Glomerular endothelial cell (primary cell): ENCODE measurements around the gene WASHC2C. TPM values are rescaled to one million over a fixed set of nuclear protein-coding genes. Genes with fewer than 3 reads are reported as not detected.
"Not testable (repeated sequence)": the region's sequence is repeated elsewhere in the genome, so short reads cannot be mapped to it uniquely, and the experiment has no call there.

Source experiments
- DNase-seq: peaks from one replicate; pipeline ENCODE4 v3.0.0-alpha.2; 2011; ENCODE audit warnings: low read depth, low spot score; ENCODE audit errors: extremely low read depth
- total RNA-seq: library from RNA; depleted of rRNA; stranded (reverse); fragments of >200 nt; gene quantifications from 2 replicates; pipeline ENCODE4 v1.2.3, GENCODE V29; 2015

WASHC2C gene
- 44.1 and 49.2 TPM in 2 replicates for total RNA-seq

- DNase-seq = not testable (repeated sequence)
Measured at GRCh38 chr10:45726703-45727420, at the start of gene WASHC2C. WASHC2C (plus strand) TSS chr10:45727266; CDS start chr10:45727318, 52 bp downstream.

GRCh38 chr10:45678467-45678866 lies 48.6 kb upstream of the WASHC2C start:
- not testable (repeated sequence) for DNase-seq

GRCh38 chr10:45710200-45710796 lies 16.8 kb upstream of the WASHC2C start:
- not testable (repeated sequence) for DNase-seq

GRCh38 chr10:45711223-45711622 lies 15.8 kb upstream of the WASHC2C start:
- DNase-seq = not testable (repeated sequence)

- not testable (repeated sequence) for DNase-seq
Measured at GRCh38 chr10:45717053-45717452, 10.0 kb upstream of the WASHC2C start.

GRCh38 chr10:45717642-45718041 lies 9.4 kb upstream of the WASHC2C start:
- not testable (repeated sequence) for DNase-seq

- not testable (repeated sequence) for DNase-seq
Measured at GRCh38 chr10:45721503-45721902, 5.6 kb upstream of the WASHC2C start.

GRCh38 chr10:45723851-45724250 lies 3.2 kb upstream of the WASHC2C start:
- not testable (repeated sequence) for DNase-seq

- not testable (repeated sequence) for DNase-seq
Measured at GRCh38 chr10:45727421-45727965, 427 bp downstream of the WASHC2C start.

GRCh38 chr10:45734449-45734848 lies 7.4 kb downstream of the WASHC2C start:
- not testable (repeated sequence) for DNase-seq

GRCh38 chr10:45734867-45735266 lies 7.8 kb downstream of the WASHC2C start:
- not testable (repeated sequence) for DNase-seq

GRCh38 chr10:45741559-45741958 lies 14.5 kb downstream of the WASHC2C start:
- not testable (repeated sequence) for DNase-seq

GRCh38 chr10:45742014-45742413 lies 14.9 kb downstream of the WASHC2C start:
- not testable (repeated sequence) for DNase-seq

- not testable (repeated sequence) for DNase-seq
Measured at GRCh38 chr10:45751141-45751540, 24.1 kb downstream of the WASHC2C start.

GRCh38 chr10:45752210-45752609 lies 25.1 kb downstream of the WASHC2C start:
- not testable (repeated sequence) for DNase-seq

- DNase-seq = not testable (repeated sequence)
Measured at GRCh38 chr10:45753979-45754495, 27.0 kb downstream of the WASHC2C start.

- not testable (repeated sequence) for DNase-seq
Measured at GRCh38 chr10:45755083-45755482, 28.0 kb downstream of the WASHC2C start.

GRCh38 chr10:45756065-45756464 lies 29.0 kb downstream of the WASHC2C start:
- DNase-seq = not testable (repeated sequence)

- not testable (repeated sequence) for DNase-seq
Measured at GRCh38 chr10:45757661-45758396, 30.8 kb downstream of the WASHC2C start.

- not testable (repeated sequence) for DNase-seq
Measured at GRCh38 chr10:45761622-45762021, 34.6 kb downstream of the WASHC2C start.

GRCh38 chr10:45763037-45763436 lies 36.0 kb downstream of the WASHC2C start:
- not testable (repeated sequence) for DNase-seq
